GM18519 (cell line): ENCODE data around the gene RBP3.

ENCODE experiments used
- ATAC-seq: cut with Tn5 transposase; IDR thresholded peaks from one replicate; pipeline ENCODE4 v1.9.1; 2021; ENCODE audit warnings: mild to moderate bottlenecking, moderate library complexity; ENCODE audit not compliant: unreplicated experiment, low FRiP score

The RBP3 gene

DNA sequence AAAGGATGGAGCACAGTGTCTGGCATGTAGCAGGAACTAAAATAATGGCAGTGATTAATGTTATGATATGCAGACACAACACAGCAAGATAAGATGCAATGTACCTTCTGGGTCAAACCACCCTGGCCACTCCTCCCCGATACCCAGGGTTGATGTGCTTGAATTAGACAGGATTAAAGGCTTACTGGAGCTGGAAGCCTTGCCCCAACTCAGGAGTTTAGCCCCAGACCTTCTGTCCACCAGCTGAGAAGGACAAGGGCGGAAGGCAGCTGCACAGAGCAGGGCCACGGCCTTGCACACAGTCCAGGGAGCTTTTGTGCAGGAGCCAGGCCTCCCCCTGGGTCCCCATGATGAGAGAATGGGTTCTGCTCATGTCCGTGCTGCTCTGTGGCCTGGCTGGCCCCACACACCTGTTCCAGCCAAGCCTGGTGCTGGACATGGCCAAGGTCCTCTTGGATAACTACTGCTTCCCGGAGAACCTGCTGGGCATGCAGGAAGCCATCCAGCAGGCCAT is at the start of gene RBP3:
Gene RBP3 (plus strand): TSS at position 226 of the 514 bp plus-strand sequence. CDS start 122 bp downstream, at position 348.
- no peak for ATAC-seq

DNA sequence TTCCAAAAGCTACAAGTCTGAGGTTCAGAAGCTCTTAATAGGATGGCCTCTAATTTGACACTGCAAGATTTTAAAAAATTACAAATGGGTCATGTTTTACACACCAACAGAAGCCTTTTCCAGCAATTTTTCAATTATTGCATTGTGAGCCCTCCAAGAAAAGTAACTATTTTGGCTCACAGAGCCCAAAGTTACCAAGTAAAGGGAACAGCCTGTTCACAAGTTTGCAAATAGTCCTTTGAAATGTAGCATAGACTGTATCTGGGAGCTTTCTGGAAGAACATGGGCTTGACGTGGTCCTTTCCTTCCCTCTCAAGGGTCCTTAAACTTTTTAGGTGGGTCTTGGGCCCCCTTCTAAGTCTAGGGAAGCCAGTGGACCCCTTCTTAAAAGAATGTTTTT is 49.4 kb upstream of the RBP3 start:
- ATAC-seq, result no peak

DNA sequence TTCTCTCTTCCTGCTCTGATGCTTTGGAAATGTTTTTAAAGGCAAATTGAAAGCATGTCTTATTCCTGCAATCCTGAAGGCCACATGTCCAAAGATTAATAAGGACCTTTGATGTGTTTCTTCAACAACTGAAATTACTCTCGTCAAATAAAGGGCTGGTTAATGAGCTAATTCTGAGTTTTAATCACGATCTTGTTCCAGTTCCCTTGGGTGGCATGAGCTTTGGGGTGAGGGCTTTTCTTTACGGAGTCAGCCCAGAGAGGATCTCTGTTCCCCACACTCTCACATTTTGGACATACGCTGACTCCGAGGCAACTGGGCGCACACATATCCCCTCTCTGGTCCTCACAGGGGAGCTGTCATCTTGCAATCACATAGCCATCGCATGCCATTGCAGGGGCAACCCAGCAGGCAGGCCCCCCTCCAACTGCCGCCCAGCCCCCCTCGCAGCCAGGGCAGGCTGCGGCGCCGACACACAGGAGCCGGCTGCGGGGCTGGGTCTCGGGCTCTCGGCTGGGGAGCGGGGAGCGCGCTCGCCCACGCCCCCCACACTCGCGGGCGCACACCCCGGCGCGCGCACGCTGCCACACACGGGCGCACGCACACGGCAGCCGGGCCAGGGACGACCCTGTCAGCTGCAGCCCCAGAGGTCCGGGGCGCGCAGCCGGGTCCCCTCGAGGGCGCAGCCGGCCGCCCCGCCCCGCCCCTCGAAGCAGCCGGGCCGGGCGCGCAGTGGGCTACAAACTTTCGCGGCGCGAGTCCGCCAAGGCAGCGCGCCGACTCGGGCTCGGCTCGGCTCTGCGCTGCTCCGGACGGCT is 48.3 kb upstream of the RBP3 start, which contains the start of gene GDF10:
Gene GDF10 (plus strand): TSS at position 587 of the 818 bp plus-strand sequence. CDS start 455 bp downstream, outside the sequence.
- no peak for ATAC-seq

DNA sequence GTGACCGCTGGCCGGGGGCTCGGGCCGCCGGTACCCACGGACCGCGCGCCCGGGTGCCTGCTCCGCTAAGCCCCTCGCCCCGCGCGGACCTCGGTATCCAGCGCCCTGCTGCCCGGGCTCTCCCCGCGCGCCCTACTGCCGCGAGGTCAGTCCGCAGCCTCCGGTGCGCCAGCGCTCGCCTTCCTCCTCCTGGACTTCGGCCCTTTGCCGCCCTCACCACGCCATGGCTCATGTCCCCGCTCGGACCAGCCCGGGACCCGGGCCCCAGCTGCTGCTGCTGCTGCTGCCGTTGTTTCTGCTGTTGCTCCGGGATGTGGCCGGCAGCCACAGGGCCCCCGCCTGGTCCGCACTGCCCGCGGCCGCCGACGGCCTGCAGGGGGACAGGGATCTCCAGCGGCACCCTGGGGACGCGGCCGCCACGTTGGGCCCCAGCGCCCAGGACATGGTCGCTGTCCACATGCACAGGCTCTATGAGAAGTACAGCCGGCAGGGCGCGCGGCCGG is 47.7 kb upstream of the RBP3 start:
- no peak for ATAC-seq

DNA sequence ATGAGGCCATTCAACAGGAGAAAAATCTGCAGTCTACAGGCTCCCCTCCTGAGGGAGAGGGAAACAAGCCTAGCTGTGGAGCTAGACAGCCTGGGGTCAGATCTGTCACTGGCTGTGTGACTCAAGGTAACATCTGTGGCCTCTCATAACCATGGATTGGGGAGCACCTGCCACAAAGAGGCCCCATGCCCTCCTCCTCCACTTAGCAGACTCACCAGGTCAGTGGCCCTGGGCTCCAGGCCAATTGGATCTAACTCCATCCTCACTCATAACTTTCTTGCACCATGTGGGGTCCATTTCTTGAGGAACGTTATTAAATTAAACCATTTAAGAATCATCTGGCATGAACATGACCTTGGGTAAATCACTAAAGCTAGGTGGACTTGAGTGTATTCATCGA is 46.3 kb upstream of the RBP3 start:
- ATAC-seq, result no peak

DNA sequence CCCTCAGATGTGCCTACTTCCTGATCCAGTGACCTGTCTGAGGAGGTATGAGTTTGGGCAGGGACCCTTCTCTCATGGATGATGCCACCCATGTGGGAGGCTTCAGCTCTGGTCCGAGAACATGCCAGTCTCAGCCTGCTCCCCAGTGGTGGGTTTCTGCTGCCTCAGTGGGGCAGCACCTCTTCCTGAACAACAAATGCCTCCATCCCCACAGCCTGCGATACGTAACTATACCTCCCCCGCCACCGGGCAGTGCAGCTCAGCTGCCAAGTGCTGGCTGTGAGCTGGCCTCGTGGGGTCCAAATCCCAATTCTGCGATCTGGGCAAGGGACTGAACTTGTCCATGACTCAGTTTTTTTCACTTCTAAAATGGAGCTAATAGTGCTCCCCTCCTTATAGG is 45.1 kb upstream of the RBP3 start:
- no peak for ATAC-seq

DNA sequence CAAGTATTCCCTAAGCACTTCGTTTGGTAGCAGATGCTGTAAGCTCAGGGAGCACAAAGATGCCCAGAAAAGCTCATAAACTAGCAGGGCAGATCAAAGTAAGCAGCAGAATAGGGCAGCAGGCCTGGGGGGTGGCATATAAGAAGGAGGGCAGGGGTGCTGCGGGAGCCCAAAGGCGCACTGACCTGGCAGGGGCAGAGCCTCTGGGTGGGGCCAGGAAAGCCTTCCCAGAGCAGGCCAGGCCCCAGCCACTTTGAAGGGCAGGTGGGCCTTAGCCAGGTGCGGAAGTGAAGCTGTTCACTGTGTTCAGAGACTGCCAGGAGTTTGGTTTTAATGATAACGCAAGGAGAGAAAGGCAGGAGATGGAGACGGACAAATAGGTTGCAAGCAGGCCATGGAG is 44.3 kb upstream of the RBP3 start:
- no peak for ATAC-seq

DNA sequence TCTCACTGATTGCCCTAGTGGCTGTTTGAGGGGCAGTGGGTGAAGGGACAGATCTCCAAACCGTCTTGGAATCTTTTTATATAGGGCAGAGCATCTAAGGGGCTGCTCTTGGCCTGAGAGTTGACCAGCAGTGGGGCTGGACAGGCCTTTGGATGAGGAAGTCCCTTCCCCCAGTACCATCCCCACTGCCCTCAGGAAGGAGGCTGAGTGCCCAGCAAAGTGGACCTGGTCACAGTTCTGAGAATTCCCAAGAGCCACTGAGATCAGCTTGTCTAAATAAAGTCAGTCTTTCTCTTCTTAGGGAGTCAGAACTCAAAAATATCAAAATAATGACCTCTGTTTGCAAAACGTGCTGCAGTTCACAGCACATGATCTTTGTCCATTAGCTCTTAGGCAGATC is 42.6 kb upstream of the RBP3 start:
- ATAC-seq, result no peak

DNA sequence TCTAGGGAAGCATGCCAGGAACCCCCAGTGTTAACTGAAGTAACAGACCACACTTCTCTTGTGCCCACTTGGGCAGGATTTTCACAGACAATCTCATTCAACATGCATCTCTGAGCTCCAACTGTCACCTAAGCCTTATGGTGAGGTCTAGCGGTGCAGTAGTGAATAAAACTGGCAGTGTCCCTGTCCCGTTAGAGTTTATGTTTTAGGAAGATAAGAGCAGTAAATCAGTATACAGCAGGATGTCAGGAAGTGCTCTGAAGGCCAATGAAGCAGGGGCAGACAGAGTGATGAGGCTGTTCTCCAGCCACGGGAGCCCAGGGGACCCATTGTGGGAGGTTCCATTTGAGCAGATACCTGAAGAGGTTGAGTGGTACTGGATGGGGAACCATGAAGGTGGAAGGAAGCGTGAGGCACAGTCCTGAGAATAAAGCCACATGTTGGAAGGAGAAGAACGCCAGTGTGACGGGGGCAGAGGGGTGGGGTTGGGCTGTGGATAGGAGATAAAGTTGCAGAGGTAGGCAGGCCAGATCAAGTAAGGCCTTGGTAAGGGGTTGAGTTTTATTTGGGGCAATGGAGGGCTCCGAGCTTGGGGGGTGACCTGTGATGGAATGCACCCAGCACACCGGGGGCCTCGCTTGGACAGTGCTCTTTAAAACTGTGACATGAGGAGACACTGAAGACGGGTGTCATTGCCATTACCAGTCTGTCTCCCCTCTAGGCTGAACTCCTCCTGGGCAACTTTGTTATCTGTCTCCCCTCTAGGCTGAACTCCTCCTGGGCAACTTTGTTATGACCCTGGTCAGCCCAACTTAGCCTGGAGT is 41.6 kb upstream of the RBP3 start:
- no peak for ATAC-seq

DNA sequence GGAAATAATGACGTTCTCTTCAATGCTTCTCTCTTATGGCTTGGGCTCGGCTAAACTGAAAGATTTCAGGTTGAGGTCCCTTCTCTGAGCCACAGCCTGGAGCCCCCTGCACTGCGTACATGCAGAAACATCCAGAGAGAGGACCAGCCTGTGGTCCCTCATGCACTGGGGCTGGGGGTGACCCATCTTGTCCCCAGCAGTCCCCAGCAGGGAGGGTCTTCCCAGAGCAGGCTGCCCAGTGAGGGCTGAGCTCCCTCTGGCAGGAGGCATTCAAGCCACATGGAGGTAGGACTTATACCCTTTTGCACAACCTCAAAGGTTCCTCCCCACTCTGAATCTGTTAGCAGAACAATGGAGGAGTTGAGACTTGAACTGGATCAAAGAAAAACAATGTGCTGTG is 40.8 kb upstream of the RBP3 start:
- ATAC-seq, result no peak

DNA sequence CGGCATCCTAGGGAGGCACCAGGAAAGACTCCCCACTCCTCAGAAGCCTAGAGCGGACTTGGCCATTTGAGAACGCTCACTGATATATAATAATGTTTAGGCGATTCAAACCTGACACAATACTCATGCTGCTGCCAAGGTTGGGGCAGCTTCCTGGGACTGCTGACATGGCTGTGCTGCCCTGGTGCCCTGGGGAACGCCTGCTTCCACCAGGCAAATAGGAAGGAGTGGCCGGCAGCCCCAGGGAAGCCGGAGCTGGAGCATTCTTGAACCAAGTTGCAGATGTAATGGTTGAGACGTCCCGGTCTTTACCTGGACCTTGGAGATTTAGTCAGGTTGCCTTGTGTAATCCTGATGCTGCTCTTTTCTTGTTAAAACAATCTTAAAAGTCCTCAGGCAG is 39.4 kb upstream of the RBP3 start:
- ATAC-seq, result no peak

DNA sequence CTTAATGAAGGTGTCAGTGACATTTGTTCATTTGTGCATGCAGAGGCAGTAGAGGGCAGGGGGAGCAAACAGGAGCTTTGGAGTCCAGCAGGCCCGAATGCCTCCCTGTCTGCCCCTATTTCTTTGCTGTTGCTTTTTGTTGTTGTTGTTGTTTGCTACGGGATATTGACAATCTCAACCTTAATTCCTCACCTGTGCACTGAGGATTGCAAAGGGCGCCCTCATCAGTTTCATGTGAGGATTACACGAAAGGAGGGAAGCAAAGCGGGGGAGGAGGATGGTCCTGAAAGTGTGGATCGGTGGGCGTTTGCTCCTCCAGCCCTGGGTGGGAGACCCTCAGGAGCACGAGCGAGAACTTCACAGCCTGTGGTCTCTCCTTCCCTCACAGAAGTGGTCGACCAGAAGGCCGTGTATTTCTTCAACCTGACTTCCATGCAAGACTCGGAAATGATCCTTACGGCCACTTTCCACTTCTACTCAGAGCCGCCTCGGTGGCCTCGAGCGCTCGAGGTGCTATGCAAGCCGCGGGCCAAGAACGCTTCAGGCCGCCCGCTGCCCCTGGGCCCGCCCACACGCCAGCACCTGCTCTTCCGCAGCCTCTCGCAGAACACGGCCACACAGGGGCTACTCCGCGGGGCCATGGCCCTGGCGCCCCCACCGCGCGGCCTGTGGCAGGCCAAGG is 38.6 kb upstream of the RBP3 start:
- ATAC-seq, result no peak

DNA sequence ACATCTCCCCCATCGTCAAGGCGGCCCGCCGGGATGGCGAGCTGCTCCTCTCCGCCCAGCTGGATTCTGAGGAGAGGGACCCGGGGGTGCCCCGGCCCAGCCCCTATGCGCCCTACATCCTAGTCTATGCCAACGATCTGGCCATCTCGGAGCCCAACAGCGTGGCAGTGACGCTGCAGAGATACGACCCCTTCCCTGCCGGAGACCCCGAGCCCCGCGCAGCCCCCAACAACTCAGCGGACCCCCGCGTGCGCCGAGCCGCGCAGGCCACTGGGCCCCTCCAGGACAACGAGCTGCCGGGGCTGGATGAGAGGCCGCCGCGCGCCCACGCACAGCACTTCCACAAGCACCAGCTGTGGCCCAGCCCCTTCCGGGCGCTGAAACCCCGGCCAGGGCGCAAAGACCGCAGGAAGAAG is 38.1 kb upstream of the RBP3 start:
- no peak for ATAC-seq

DNA sequence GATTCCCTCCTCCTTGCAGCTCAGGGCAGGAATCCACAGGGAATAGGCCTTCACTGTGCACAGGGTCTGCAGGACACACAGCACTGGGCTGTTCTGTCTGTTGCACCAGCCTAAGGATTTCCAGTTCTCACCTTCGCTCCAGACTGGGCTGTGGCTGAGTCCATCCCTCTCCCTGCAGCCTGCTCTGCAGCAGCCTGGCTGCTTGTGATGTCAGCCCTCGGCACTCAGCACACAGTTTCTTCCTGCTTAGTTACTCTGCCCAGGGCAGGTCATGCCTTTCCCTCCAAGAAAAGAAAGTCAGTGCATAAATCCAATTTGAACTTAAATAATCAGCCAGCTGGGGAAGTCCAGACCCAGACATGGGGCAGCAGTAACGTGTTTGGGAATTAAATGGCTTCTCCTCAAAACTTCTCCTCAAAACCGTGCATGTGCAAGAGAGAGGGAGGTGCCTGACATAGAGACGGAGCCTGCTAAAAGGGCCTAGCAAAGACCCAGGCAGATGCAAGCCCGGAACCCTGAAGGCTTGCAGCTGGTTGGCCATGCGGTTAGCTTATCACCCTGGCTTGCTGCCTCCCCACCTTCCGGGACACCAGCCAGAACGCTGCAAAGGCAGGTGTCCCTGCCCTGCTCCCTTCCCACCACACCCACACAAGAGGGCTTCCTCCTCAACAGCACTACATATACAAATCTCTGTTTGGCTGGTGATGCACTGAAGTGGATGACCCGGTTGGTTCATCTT is 36.8 kb upstream of the RBP3 start:
- no peak for ATAC-seq

DNA sequence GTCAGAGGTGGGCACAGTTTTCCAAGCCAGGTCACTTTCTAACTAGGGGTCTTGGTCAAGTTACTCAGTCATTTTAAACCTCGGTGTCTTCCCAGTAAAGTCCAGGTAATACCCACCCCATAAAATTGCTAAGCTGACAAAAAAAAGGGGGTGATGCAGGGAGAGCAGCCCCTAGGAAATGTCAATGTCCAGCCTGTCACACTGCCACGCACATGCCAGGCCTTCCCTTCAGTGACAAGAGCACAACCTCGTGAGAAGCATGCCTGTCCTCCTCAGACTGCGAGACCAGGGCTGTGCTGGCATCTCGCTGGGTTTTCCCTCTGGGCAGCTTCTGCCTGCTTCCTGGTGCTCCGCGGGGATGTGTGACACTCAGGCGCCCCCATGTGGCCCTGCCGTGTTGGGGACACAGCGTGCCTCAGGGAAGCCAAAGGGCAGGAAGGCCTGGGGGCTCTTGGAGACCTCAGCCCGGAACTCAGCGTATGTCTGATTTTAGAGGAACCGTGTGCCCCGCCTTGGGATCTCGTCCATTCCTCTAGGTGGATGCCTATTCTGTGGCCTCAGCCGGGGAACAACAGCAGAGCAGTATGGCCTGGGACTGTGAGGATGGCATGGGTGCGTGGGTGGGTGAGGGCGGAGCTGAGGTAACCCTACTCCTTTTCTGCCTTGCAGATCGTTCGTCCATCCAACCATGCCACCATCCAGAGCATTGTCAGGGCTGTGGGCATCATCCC is 36.1 kb upstream of the RBP3 start:
- ATAC-seq, result peak; percentile 54

DNA sequence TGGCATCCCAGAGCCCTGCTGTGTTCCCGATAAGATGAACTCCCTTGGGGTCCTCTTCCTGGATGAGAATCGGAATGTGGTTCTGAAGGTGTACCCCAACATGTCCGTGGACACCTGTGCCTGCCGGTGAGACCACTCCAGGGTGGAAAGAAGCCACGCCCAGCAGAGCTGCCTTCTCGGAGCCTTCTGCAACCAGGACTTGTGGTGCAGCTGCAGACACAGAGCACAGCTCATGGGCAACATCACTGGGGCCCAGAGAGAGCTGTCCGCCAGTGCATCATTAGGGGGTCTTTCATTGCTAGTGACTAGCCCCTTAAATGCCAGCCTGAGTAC is 35.5 kb upstream of the RBP3 start:
- ATAC-seq, result no peak

DNA sequence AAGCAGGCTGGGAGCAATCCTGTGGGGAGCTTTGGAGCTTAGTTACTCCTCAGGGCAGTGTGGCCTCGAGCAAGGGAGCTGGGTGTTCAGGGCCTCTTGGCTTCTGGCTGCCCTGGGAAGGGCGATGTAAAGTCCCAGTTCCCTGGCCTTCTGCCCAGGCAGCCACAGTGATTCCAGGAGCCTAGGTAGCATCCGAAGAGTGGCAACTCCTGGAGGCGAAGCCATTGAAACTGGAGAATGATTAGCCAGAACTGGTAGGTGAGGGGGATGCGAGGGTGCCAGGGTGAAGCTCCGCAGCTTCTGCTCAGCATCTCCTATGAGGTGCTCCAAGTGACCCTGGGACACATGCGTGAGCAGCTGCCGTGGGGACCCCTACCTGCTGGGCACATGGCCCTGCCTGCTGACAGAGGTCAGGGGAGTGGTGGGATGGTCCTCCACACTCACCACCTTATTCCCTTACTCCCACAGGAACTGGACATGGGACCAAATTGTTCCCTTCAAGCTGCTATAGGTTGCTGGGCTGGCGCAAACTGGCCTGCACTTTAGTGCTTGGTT is 33.7 kb upstream of the RBP3 start:
- no peak for ATAC-seq

DNA sequence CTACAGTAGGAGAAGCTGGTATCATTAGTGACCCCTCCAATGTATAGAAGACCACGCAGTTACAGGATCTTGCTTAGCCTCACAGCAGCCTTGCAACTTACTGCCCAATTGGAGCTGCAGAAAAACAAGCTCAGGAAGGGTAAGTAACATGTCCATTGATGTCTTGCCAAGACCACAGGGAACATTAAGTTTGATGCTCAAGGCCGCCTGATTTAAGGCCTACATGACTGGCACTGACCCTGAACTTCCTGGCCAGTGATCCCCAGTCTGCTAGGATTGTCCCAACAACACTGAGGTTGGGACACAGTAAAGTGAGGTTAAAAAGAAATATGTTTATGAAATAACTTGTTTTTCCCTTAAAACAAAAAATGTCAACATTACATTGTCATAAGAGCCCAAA is 32.7 kb upstream of the RBP3 start:
- no peak for ATAC-seq

DNA sequence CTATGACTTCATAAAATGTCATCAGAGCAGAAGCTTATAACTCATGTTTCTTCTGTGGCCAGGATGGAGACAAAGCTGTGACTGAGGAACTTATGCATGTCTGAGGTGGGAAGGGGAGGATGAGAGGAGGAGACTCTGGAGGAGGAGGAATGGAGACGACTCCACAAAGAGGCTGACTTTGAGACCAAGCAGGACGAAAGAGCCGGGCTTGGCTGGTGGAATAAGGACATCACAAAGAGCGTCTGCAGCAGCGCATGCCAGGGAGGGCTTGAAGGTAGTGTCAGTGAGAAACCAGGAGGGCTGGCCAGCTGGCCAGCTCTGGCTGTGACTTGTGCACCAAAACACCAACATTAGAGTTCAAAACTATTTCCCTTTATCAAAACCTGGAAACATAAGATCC is 32.0 kb upstream of the RBP3 start:
- ATAC-seq, result no peak
